ENCODE results near the gene FHAD1. TPM values are rescaled to one million over a fixed set of nuclear protein-coding genes. Genes with fewer than 3 reads are reported as not detected.
A peak's percentile ranks its signal among the peaks of the same experiment; 100 is the strongest.

The FHAD1 gene
- total RNA-seq, 3 donors from 2014 or later (not counting 1 experiment from before 2014, with no cell fraction given): 0.72 to 1.9 (median 1.7) TPM

DNA sequence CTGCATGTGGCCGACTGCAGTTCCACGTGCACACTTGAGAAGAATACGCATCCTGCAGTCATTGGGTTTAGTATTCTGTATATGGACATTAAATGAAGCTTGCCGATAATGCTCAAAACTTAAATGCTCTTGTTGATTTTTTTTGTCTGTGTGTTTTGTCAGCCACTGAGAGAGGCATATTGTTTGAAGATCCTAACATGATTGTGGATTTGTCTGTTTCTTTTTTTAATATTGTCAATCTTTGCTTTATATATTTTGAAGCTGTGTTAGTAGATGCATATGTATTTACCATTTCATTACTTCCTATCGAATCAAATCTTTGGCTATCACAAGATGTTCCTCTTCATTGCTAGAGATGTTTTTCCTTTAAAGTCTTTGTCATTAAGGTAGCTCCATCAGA lies 73.2 kb downstream of the FHAD1 start:
- H3K4me3 Mint-ChIP-seq: no peak overlapping the region
- peaks cover 6 to 18% of the 10 kb centered on the region in 2 donors for H3K4me1 Mint-ChIP-seq
- no peak overlapping the region for H3K4me3 ChIP-seq (ENCODE audit: low read length)
- no peaks in the 10 kb centered on the region for H3K27me3 Mint-ChIP-seq (ENCODE audit: low read depth in 2 of 2)
- H3K4me1 ChIP-seq (ENCODE audit: control insufficient read depth, insufficient read depth, low read length): peaks cover 10% of the 10 kb centered on the region
- H3K27ac ChIP-seq (ENCODE audit: low read length): no peak overlapping the region
- H3K36me3 ChIP-seq (ENCODE audit: control insufficient read depth, insufficient read depth, low read length): no peaks in the 10 kb centered on the region
- peaks cover 8% of the 10 kb centered on the region for H3K36me3 Mint-ChIP-seq
- H3K9me3 ChIP-seq (ENCODE audit: control insufficient read depth, insufficient read depth, low read length): no peaks in the 10 kb centered on the region
- TF ChIP-seq, protein P1, sequence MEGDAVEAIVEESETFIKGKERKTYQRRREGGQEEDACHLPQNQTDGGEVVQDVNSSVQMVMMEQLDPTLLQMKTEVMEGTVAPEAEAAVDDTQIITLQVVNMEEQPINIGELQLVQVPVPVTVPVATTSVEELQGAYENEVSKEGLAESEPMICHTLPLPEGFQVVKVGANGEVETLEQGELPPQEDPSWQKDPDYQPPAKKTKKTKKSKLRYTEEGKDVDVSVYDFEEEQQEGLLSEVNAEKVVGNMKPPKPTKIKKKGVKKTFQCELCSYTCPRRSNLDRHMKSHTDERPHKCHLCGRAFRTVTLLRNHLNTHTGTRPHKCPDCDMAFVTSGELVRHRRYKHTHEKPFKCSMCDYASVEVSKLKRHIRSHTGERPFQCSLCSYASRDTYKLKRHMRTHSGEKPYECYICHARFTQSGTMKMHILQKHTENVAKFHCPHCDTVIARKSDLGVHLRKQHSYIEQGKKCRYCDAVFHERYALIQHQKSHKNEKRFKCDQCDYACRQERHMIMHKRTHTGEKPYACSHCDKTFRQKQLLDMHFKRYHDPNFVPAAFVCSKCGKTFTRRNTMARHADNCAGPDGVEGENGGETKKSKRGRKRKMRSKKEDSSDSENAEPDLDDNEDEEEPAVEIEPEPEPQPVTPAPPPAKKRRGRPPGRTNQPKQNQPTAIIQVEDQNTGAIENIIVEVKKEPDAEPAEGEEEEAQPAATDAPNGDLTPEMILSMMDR (IDR thresholded peaks at IDR 0.05): no peak
- intact Hi-C loops (cut with micrococcal nuclease): no loop called here
- no peaks in the 10 kb centered on the region for H3K27me3 ChIP-seq (ENCODE audit: control insufficient read depth, insufficient read depth, low read length)
- no peak overlapping the region for H3K27ac Mint-ChIP-seq
- ATAC-seq (no peak), DNase-seq (no peak)
- 95% methylated on average over 4 of the region's 5 CpGs for WGBS (ENCODE audit: insufficient coverage)
- H3K9me3 Mint-ChIP-seq: peaks cover 3 to 5% of the 10 kb centered on the region in 2 donors

DNA sequence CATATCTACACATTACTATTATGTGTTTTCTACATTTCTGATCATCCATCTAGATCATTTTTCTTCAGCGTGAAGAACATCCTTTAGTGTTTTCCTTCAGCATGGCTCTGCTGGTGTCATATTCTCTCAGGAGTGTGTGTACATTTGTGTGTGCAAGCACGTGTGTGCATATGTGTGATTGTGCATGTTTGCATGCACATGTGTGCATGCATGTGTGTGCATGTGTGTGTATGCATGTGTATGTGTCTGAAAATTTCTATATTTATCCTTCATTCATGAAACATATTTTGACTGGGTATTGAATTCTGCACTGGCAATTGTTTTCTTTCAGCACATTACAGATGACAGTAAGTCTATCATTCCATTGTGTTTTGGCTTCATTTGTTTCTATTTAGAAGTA lies 74.6 kb downstream of the FHAD1 start:
- Histone ChIP-seq H3K9me3 (ENCODE audit: control insufficient read depth, insufficient read depth, low read length) (no peaks in the 10 kb centered on the region), H3K27ac (ENCODE audit: low read length) (no peak overlapping the region), H3K36me3 (ENCODE audit: control insufficient read depth, insufficient read depth, low read length) (no peaks in the 10 kb centered on the region), H3K27me3 (ENCODE audit: control insufficient read depth, insufficient read depth, low read length) (no peaks in the 10 kb centered on the region), H3K4me1 (ENCODE audit: control insufficient read depth, insufficient read depth, low read length) (peaks cover 10% of the 10 kb centered on the region), H3K4me3 (ENCODE audit: low read length) (no peak overlapping the region)
- intact Hi-C loops (cut with micrococcal nuclease): no loop called here
- WGBS (ENCODE audit: insufficient coverage): 95% methylated on average over 2 of the region's 2 CpGs
- DNase-seq: no peak
- H3K36me3 Mint-ChIP-seq: peaks cover 8% of the 10 kb centered on the region
- H3K27ac Mint-ChIP-seq: no peak overlapping the region
- TF ChIP-seq, protein P1 (IDR thresholded peaks at IDR 0.05): no peak
- ATAC-seq: no peak
- peaks cover 11 to 25% of the 10 kb centered on the region in 2 donors for H3K4me1 Mint-ChIP-seq
- no peaks in the 10 kb centered on the region for H3K27me3 Mint-ChIP-seq (ENCODE audit: low read depth in 2 of 2)
- peaks cover 3 to 5% of the 10 kb centered on the region in 2 donors for H3K9me3 Mint-ChIP-seq
- no peak overlapping the region for H3K4me3 Mint-ChIP-seq

DNA sequence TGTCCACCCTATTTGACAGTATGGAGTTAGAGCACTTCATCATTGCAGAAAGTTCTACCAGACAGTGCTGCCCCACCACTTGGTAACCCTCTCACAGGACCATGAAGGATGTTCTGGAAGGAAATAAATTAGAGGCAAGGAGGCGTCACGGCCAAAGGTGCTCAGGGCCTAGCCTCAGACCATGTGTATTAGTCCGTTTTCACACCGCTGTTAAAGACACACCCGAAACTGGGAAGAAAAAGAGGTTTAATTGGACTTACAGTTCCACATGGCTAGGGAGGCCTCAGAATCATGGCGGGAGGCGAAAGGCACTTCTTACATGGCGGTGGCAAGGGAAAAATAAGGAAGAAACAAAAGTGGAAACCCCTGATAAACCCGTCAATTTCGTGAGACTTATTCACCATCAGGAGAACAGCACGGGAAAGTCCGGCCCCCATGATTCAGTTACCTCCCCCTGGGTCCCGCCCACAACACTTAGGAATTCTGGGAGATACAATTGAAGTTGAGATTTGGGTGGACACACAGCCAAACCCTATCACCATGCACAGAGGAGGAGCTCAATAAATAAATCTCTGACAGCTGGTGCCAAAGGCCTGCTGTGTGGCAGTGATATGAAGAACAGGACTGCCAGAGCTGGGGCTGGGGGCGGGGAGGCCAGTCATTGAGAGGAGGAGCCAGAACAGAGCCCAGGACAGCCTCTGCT lies 75.8 kb downstream of the FHAD1 start:
- Mint-ChIP-seq H3K27ac (peak overlapping the region in 1 of 2 donors; percentile 27), H3K4me1 (peaks cover 11 to 25% of the 10 kb centered on the region in 2 donors), H3K4me3 (no peak overlapping the region), H3K36me3 (peaks cover 8% of the 10 kb centered on the region), H3K27me3 (ENCODE audit: low read depth in 2 of 2) (no peaks in the 10 kb centered on the region), H3K9me3 (peaks cover 3 to 5% of the 10 kb centered on the region in 2 donors)
- DNase-seq (no peak), ATAC-seq (peak in 2 of 3 donors; percentile 7 to 41)
- 89% methylated on average over 14 of the region's 14 CpGs for WGBS (ENCODE audit: insufficient coverage)
- H3K27me3 ChIP-seq (ENCODE audit: control insufficient read depth, insufficient read depth, low read length): no peaks in the 10 kb centered on the region
- H3K4me3 ChIP-seq (ENCODE audit: low read length): no peak overlapping the region
- peaks cover 10% of the 10 kb centered on the region for H3K4me1 ChIP-seq (ENCODE audit: control insufficient read depth, insufficient read depth, low read length)
- intact Hi-C loops (cut with micrococcal nuclease): loop anchor here (1.0 to 2.0 kb wide), 4 partner anchors 42 to 178 kb away; no protein-coding TSS in a partner anchor
- TF ChIP-seq, protein P1 (IDR thresholded peaks at IDR 0.05): no peak
- no peak overlapping the region for H3K27ac ChIP-seq (ENCODE audit: low read length)
- H3K36me3 ChIP-seq (ENCODE audit: control insufficient read depth, insufficient read depth, low read length): no peaks in the 10 kb centered on the region
- H3K9me3 ChIP-seq (ENCODE audit: control insufficient read depth, insufficient read depth, low read length): no peaks in the 10 kb centered on the region
